Hippocampal formation (tissue), 2 donors: ENCODE measurements around the gene LTA4H.

Experiments
- DNase-seq, 2 donors: peaks; one replicate each; lab custom pipeline; 2025; lab: John Stamatoyannopoulos, UW

Gene LTA4H

GRCh38 chr12:96057986-96058553, 22.7 kb upstream of the LTA4H start:
- no peak for DNase-seq

GRCh38 chr12:96056646-96057455, 21.5 kb upstream of the LTA4H start:
- no peak for DNase-seq

DNA sequence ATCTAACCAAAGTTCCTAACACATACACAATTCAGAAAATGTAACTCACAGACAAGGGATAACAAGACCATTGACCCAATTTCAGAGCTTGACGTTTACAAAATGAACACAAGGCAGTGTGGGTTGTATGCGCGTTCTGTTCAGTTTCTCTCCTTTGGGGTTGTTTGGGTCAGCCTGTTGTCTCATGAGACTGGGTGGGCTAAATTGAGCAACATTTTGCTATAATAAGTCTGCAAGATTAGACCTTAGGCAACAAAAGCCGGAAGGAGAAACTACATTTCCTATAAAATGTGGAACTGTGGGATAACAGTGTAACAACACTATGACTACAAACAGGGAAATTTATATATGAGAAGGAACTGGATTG, 18.8 kb upstream of the LTA4H start:
- no peak for DNase-seq

- DNase-seq: no peak
Observed at GRCh38 chr12:96053476-96054243, 18.3 kb upstream of the LTA4H start.

- no peak for DNase-seq
Observed at GRCh38 chr12:96051756-96052485, 16.5 kb upstream of the LTA4H start.

GRCh38 chr12:96050139-96050538, 14.8 kb upstream of the LTA4H start:
- no peak for DNase-seq

- no peak for DNase-seq
Observed at GRCh38 chr12:96049101-96049500, 13.7 kb upstream of the LTA4H start.

DNA sequence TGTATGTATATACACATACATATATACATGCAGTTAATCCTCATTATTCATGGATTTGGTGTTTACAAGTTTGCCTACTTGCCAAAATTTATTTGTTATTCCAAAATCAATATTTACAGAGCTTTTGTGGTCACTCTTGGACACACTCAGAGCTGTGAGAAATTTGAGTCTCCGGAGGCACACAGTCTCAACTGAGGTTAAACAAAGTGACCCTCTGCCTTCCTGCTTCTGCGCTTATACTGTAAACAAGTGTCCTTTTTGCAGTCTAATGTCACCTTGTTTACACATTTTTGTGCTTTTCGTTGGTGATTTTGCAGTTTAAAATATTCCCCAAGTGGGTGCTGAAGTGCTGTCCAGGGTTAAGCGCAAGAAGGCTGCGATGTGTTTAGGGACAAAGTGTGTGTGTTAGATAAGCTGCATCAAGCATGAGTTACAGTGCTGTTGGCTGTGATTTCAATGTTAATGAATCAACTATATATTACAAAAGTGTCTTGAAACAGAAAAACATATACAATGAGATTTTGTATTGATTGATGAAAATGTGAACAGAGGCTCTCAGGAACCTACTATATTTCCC, 13.1 kb upstream of the LTA4H start:
- no peak for DNase-seq

DNA sequence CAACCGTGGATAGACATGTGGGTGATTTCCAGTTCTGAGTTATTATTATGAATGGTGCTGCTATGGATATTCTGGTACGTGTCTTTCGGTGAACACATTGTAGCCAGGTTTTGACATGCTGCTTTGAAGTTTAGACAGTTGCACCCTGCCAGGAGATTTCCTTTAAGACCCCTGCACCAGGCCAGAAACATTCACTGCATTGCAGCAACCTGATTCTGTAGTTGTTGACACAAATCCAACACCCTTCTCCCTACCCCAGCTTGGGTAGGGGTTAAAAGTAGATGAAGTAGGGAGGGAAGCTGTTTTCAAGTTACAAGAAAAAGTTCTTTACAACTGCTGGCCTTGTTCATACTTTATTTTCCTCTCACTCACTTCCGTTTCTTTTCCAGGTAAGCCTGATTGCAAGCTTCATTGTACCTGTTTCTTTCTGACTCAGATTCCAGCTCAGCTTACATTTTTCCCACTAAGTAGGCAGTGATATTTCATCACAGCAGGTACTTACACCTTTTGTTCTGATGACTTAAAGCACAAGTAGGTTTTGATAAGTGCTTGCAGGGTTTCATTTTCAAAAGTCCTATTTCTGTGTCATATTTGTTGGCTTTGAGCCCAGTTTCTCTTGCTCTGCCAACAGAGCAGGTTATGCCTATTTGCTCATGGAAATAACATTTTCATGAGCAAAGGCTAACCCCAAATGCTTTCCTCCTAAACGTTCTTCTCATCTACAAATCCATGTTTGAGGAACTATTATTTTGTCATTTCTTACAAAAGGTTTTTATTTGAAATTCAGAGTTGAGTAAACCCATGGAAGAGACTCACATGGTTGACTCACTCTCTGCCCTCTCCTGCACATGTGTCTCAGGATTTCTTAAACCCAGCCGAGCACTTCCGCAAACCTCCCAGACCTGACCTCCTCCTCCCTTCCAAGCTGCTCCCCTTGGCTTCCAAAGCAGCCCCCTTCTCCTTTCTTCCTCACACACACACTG, 12.1 kb upstream of the LTA4H start:
- no peak for DNase-seq

- no peak for DNase-seq
Observed at GRCh38 chr12:96046543-96047228, 11.3 kb upstream of the LTA4H start.

DNA sequence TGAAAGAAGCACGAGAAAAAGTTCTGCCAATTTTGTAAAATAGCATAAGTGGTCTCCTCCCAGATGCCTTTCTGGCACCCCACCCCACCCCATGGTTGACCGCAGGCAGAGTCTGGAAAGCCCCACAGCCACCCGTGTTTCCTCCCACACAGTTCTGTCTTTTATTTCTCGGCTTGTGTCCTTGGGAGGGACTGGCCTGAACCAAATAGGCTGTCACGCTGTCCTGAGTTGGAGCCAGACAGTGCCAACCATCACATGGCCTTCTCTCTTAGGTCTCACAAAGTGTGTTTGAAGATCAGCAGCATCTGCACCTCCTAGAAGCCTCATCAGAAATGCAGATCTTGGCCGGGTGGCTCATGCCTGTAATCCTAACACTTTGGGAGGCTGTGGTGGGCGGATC, 10.2 kb upstream of the LTA4H start:
- DNase-seq: peak in 1 of 2 donors; percentile 14

GRCh38 chr12:96044943-96045290, 9.5 kb upstream of the LTA4H start:
- no peak for DNase-seq

DNA sequence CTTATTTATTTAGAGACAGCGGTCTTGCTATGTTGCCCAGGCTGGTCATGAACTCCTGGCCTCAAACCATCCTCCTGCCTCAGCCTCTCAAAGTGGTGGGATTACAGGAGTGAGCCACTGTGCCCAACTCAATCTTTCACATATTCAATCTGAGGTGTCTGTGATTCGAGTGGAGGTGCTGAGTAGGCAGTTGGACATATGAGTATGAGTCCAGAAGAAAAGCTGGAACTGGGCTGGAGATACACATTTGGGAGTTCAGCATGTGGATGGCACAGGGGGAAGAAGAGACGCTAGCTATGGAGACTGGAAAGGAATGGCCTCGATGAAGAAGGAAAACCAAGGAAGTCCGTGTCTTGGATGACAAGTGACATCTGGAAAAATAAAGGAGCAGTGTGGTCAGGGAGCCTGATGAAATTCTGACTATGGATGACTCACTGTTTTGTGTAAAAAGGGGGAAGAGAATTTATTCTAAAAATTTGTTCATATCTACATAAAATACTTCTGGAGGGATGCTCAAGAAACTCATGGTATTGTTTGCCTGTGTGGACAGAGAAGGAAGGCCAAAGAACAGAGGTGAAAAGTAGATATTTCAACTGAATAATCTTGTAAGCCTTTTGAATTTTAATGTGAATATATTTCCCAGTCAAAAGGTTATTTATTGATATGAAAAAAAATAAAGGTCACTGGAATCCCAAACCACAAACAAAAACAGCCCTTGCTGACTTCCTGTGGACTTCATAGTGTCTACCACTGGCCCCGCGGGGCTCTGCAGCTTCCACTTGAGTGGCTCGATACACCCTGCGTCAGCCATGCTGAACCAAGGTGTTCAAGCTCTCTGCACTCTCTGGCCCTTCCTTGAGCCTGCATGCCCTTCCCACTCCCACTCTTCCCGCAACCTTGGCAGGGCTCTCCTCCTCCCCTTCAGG, 8.9 kb upstream of the LTA4H start:
- no peak for DNase-seq

DNA sequence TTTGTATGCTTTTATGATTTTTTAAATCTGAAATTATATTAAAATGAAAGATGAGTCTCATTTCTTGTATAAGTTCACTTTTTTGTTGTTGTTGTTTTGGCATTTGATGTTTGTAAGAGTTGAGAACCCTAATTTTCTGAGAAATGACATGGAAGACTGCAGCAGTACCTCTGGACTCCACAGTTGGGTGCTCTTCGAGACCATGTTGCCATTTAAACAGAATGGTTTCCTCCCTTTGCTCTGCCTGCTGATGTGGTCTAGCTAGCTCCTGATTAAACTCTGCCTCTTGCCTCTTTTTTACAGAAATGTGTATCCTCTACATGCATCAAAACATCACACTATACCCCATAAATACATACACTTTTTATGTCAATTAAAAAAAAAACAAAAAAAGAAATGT, 5.8 kb upstream of the LTA4H start:
- DNase-seq: no peak

- DNase-seq: no peak
Observed at GRCh38 chr12:96040305-96041133, 5.1 kb upstream of the LTA4H start.

DNA sequence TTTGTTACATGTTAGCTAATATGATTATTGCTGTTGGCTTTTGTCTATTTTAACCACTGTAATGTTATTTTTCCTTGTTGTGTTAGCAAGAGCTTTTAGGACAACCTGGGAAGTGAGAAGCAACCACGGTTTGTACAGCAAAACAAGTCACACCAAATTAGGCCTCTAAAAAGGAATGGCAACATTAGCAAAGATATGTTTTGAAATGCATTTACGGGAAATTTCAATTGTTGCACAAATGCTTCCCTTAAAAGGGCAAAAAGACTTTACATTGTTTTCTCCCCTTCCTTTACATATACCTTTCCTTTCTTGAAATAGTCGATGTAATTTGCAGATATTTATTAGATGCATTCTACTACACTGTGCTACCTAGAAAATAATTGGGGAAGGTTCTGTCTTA, 4.1 kb upstream of the LTA4H start:
- DNase-seq: no peak

DNA sequence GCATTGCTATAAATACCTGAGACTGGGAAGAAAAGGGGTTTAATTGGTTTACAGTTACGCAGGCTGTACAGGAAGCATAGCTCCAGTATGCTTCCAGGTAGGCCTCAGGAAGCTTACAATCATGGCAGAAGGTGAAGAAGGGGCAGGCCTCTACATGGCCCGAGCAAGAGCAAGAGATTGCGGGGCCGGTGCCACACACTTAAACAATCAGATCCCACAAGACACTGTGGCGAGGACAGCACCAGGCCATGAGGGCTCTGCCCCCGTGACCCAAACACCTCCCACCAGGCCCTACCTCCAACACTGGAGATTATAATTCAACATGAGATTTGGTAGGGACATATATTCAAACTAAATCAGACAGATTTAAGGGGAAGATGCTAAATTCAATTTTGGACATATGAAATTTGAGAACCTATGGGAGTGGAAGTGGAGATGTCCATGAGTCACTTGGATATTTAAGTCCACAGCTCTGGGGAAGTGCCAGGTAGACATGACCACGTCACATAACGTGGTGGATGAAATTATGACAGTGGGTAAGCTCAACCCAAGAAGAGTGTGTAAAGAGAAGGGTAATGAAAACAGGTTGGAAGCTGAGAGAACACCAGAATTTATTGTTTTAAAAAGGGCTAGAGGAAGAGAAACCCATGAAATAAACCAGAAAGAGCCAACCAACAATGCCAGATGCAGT, 1.5 kb upstream of the LTA4H start:
- no peak for DNase-seq
